HCT116 (cell line): ENCODE results near the gene TSPAN13. TPM values are rescaled to one million over a fixed set of nuclear protein-coding genes. Genes with fewer than 3 reads are reported as not detected.

ENCODE experiments used
- ATAC-seq: fragments of 200-7000 bp; cut with Tn5 transposase; 2 replicates; pipeline ENCODE4 v1.9.1; 2020; ENCODE audit warnings: mild to moderate bottlenecking, moderate library complexity
- BruUV-seq: library from RNA; stranded (reverse); fragments of 400-500 nt; replicated peaks from 2 replicates; lab custom pipeline; 2021; lab: Mats Ljungman, UMichigan
- CTCF ChIA-PET: fragments of 300-600 bp; sonication (Branson Sonifier 250); formaldehyde crosslinking; loops from one replicate; lab custom pipeline; 2021; ENCODE audit warnings: antibody characterized with exemption; lab: Charles Lee
- POLR2A ChIA-PET: fragments of 300-600, 350-600 bp; sonication (Branson Sonifier 250); formaldehyde crosslinking; loops from one replicate; lab custom pipeline; 2021; ENCODE audit warnings: antibody characterized with exemption; lab: Charles Lee
- RAD21 ChIA-PET, 2 experiments: fragments of 300-600 bp; sonication (Branson Sonifier 250); formaldehyde crosslinking; loops; one replicate each; lab custom pipeline; 2023; ENCODE audit warnings: low total read pairs in 2 of 2; ENCODE audit not compliant: uncharacterized antibody in 2 of 2, unreplicated experiment in 2 of 2, low non-redundant PET in 1 of 2; lab: Charles Lee
- DNase-seq: peaks from one replicate; pipeline ENCODE4 v3.0.0-alpha.2; 2010; ENCODE audit warnings: low read depth, low spot score
- H2AFZ ChIP-seq: fragments of 200-600 bp; shearing (Covaris generic), sonication (generic); 2 replicates; pipeline ENCODE4 v1.6.1; 2017; ENCODE audit warnings: low read depth, mixed run types, mixed read lengths, antibody characterized with exemption, low read length; ENCODE audit not compliant: poor library complexity, severe bottlenecking
- H3K27ac ChIP-seq: 2 replicates; pipeline ENCODE4 v1.5.1; 2012; ENCODE audit warnings: low read depth, low read length
- H3K27me3 ChIP-seq: fragments of 200-600 bp; sonication (generic); 2 replicates; pipeline ENCODE4 v1.6.1; 2016; ENCODE audit warnings: mixed run types, low read length, mixed read lengths; ENCODE audit not compliant: insufficient read depth
- H3K36me3 ChIP-seq, 2 experiments: fragments of 200-500 bp in 1 of 2; fragments of 200-600 bp in 1 of 2; sonication (Bioruptor generic) in 1 of 2; sonication (generic) in 1 of 2; 2 replicates each; pipeline versions ENCODE4 v1.5.1 to v1.6.1; 2014 to 2016; ENCODE audit warnings: low read length in 2 of 2, inconsistent platforms in 1 of 2, mixed read lengths in 1 of 2, mixed run types in 1 of 2; ENCODE audit not compliant: insufficient read depth in 2 of 2, control insufficient read depth in 1 of 2
- H3K4me1 ChIP-seq, 2 experiments: fragments of 200-600 bp in 1 of 2; sonication (generic) in 1 of 2; 2 replicates each; pipeline versions ENCODE4 v1.5.1 to v1.6.1; 2012 to 2017; ENCODE audit warnings: low read length in 2 of 2, inconsistent platforms in 1 of 2, mild to moderate bottlenecking in 1 of 2, mixed read lengths in 1 of 2, mixed run types in 1 of 2, moderate library complexity in 1 of 2; ENCODE audit not compliant: insufficient read depth in 2 of 2, control insufficient read depth in 1 of 2
- H3K4me2 ChIP-seq: fragments of 200-600 bp; sonication (generic); 2 replicates; pipeline ENCODE4 v1.6.1; 2017; ENCODE audit warnings: mixed run types, low read length, mixed read lengths
- H3K4me3 ChIP-seq, 2 experiments: fragments of 200-600 bp in 1 of 2; sonication (generic) in 1 of 2; replicated peaks in 1 of 2; 2 replicates each; pipeline ENCODE4 v1.5.1; 2011 to 2016; ENCODE audit warnings: low read length in 2 of 2, control low read depth in 1 of 2, low read depth in 1 of 2, mild to moderate bottlenecking in 1 of 2, mixed read lengths in 1 of 2, mixed run types in 1 of 2
- H3K79me2 ChIP-seq: fragments of 200-600 bp; sonication (generic); 2 replicates; pipeline ENCODE4 v1.6.1; 2017; ENCODE audit warnings: mild to moderate bottlenecking, mixed run types, low read length, moderate library complexity, mixed read lengths; ENCODE audit not compliant: insufficient read depth
- H3K9ac ChIP-seq: fragments of 200-600 bp; sonication (generic); 2 replicates; pipeline ENCODE4 v1.6.1; 2016; ENCODE audit warnings: low read length, mixed read lengths
- H3K9me2 ChIP-seq: fragments of 200-600 bp; sonication (generic), shearing (Covaris generic); 2 replicates; pipeline ENCODE4 v1.6.1; 2017; ENCODE audit warnings: mixed run types, mild to moderate bottlenecking, moderate library complexity; ENCODE audit not compliant: insufficient read depth
- H3K9me3 ChIP-seq, 2 experiments: fragments of 200-500 bp in 1 of 2; fragments of 200-600 bp in 1 of 2; sonication (Bioruptor generic) in 1 of 2; sonication (generic) in 1 of 2; 2 replicates each; pipeline ENCODE4 v1.6.1; 2014 to 2017; ENCODE audit warnings: low read length in 2 of 2, mixed read lengths in 2 of 2, inconsistent platforms in 1 of 2, low read depth in 1 of 2, mild to moderate bottlenecking in 1 of 2, mixed run types in 1 of 2, moderate library complexity in 1 of 2; ENCODE audit not compliant: control insufficient read depth in 1 of 2, insufficient read depth in 1 of 2
- H4K20me1 ChIP-seq: fragments of 200-600 bp; sonication (generic), shearing (Covaris generic); 2 replicates; pipeline ENCODE4 v1.6.1; 2017; ENCODE audit warnings: mixed run types, mild to moderate bottlenecking, moderate library complexity; ENCODE audit not compliant: insufficient read depth
- ATF3 ChIP-seq: IDR thresholded peaks from 2 replicates; pipeline ENCODE4 v1.6.1; 2012
- CBX3 ChIP-seq: IDR thresholded peaks from 2 replicates; pipeline ENCODE4 v1.6.1; 2012; ENCODE audit warnings: low read depth
- CEBPB ChIP-seq: IDR thresholded peaks from 2 replicates; pipeline ENCODE4 v1.6.1; 2012; ENCODE audit warnings: low read depth
- EZH2phosphoT487 ChIP-seq: fragments of 200-600 bp; IDR thresholded peaks from 2 replicates; pipeline ENCODE4 v1.6.1; 2018; ENCODE audit warnings: antibody characterized with exemption, borderline replicate concordance
- FOSL1 ChIP-seq: IDR thresholded peaks from 2 replicates; pipeline ENCODE4 v1.6.1; 2012; ENCODE audit warnings: low read depth
- JUND ChIP-seq: IDR thresholded peaks from 2 replicates; pipeline ENCODE4 v1.6.1; 2012
- POLR2A ChIP-seq: IDR thresholded peaks from 2 replicates; pipeline ENCODE4 v1.7.0; 2011; ENCODE audit warnings: borderline replicate concordance; ENCODE audit not compliant: insufficient read depth, insufficient read length; ENCODE audit errors: extremely low read depth
- REST ChIP-seq: IDR thresholded peaks from 2 replicates; pipeline ENCODE4 v1.6.1; 2012; ENCODE audit warnings: low read depth
- SIN3A ChIP-seq: IDR thresholded peaks from 2 replicates; pipeline ENCODE4 v1.6.1; 2012; ENCODE audit warnings: low read depth
- SRF ChIP-seq: IDR thresholded peaks from 2 replicates; pipeline ENCODE4 v1.6.1; 2012; ENCODE audit warnings: low read depth
- intact Hi-C: fragments of 100-400 bp; cut with micrococcal nuclease; formaldehyde crosslinking; loops from 2 replicates; pipeline ENCODE4 v1.10.0; 2022
- total RNA-seq: library from RNA; stranded (reverse); gene quantifications from one replicate; pipeline ENCODE4 v1.2.1, GENCODE V29; 2021; ENCODE audit not compliant: unreplicated experiment

Gene TSPAN13
- total RNA-seq, 1 experiment from 2014 or later: 18.5 TPM

GRCh38 chr7:16822029-16822428 lies 68.5 kb downstream of the TSPAN13 start:
- intact Hi-C loops: no loop called here
- no peak for TF ChIP-seq CEBPB
- TF ChIP-seq FOSL1: no peak
- no peak for TF ChIP-seq JUND
- no peak for TF ChIP-seq SRF
- TF ChIP-seq REST: no peak
- no peak for TF ChIP-seq CBX3
- no peak for TF ChIP-seq SIN3A
- no peak for TF ChIP-seq ATF3
- TF ChIP-seq POLR2A: no peak
- no peak for TF ChIP-seq EZH2phosphoT487

More at GRCh38 chr7:16822029-16822428, 68.5 kb downstream of the TSPAN13 start:
- BruUV-seq: no TSS peak
- RAD21 ChIA-PET: no interaction called here
- no peak overlapping the region for H3K4me2 ChIP-seq
- no peaks in the 10 kb centered on the region for H4K20me1 ChIP-seq
- H3K9me3 ChIP-seq: no peaks in the 10 kb centered on the region
- CTCF ChIA-PET: no interaction called here
- POLR2A ChIA-PET: no interaction called here
- H3K36me3 ChIP-seq: no peaks in the 10 kb centered on the region
- no peaks in the 10 kb centered on the region for H3K9me2 ChIP-seq
- no peaks in the 10 kb centered on the region for H3K27me3 ChIP-seq
- ATAC-seq (no peak), DNase-seq (no peak)
- H3K4me3 ChIP-seq: no peak overlapping the region
- H3K9ac ChIP-seq: no peak overlapping the region
- no peak overlapping the region for H2AFZ ChIP-seq
- H3K4me1 ChIP-seq: peaks cover 0 to 9% of the 10 kb centered on the region in 2 experiments; a peak in 2 of 4 replicates
- H3K27ac ChIP-seq: no peak overlapping the region
- H3K79me2 ChIP-seq: no peaks in the 10 kb centered on the region
